CD14-positive monocyte (primary cell): Measurements from ENCODE around the gene SHROOM1. TPM values are rescaled to one million over a fixed set of nuclear protein-coding genes. Genes with fewer than 3 reads are reported as not detected.

Experiments
- DNase-seq, 3 donors: peaks; one replicate each; pipeline ENCODE4 v3.0.0-alpha.2; 2011 to 2022
- H2AFZ ChIP-seq: 2 replicates; pipeline ENCODE4 v1.6.0; 2012; ENCODE audit warnings: mild to moderate bottlenecking, low read depth, low read length, inconsistent platforms; ENCODE audit not compliant: insufficient read depth, poor library complexity, severe bottlenecking
- H3K27ac ChIP-seq, 2 donors: 1 replicate in 1 of 2; 2 replicates in 1 of 2; pipeline ENCODE4 v1.5.1; 2012 to 2013; ENCODE audit warnings: low read length in 2 of 2, control low read depth in 1 of 2, inconsistent platforms in 1 of 2, low read depth in 1 of 2, mild to moderate bottlenecking in 1 of 2
- H3K27me3 ChIP-seq, 2 donors: one replicate each; pipeline versions ENCODE4 v1.6.0 to v1.6.1; 2011 to 2013; ENCODE audit warnings: low read length in 2 of 2; ENCODE audit not compliant: control insufficient read depth in 2 of 2, insufficient read depth in 2 of 2
- H3K36me3 ChIP-seq, 2 donors: replicated peaks in 1 of 2; 1 replicate in 1 of 2; 2 replicates in 1 of 2; pipeline versions ENCODE4 v1.5.1 to v1.6.1; 2012 to 2013; ENCODE audit warnings: low read length in 2 of 2, control low read depth in 1 of 2, inconsistent platforms in 1 of 2, mild to moderate bottlenecking in 1 of 2; ENCODE audit not compliant: insufficient read depth in 2 of 2, control insufficient read depth in 1 of 2
- H3K4me1 ChIP-seq, 2 donors: 1 replicate in 1 of 2; 2 replicates in 1 of 2; pipeline versions ENCODE4 v1.5.1 to v1.6.1; 2012 to 2013; ENCODE audit warnings: low read length in 2 of 2, control low read depth in 1 of 2, inconsistent platforms in 1 of 2, mild to moderate bottlenecking in 1 of 2, moderate library complexity in 1 of 2; ENCODE audit not compliant: insufficient read depth in 2 of 2, control insufficient read depth in 1 of 2
- H3K4me2 ChIP-seq: replicated peaks from 2 replicates; pipeline ENCODE3; 2012; ENCODE audit warnings: low read length, moderate library complexity, mild to moderate bottlenecking; ENCODE audit not compliant: poor library complexity, severe bottlenecking; ENCODE audit errors: extremely low read depth
- H3K4me3 ChIP-seq, 3 experiments: fragments of 200-600 bp in 1 of 3; sonication (generic) in 1 of 3; replicated peaks in 1 of 3; 1 replicate in 2 of 3; 2 replicates in 1 of 3; pipeline ENCODE4 v1.5.1; 2011 to 2013; ENCODE audit warnings: low read length in 3 of 3, mild to moderate bottlenecking in 3 of 3, control low read depth in 2 of 3, low read depth in 2 of 3, inconsistent platforms in 1 of 3, moderate library complexity in 1 of 3
- H3K79me2 ChIP-seq: 2 replicates; pipeline ENCODE4 v1.6.0; 2012; ENCODE audit warnings: mild to moderate bottlenecking, control low read depth, inconsistent platforms, low read length, moderate library complexity; ENCODE audit not compliant: insufficient read depth
- H3K9ac ChIP-seq: 2 replicates; pipeline ENCODE4 v1.6.0; 2017; ENCODE audit warnings: low read length, mild to moderate bottlenecking; ENCODE audit not compliant: insufficient read depth, poor library complexity, severe bottlenecking
- H3K9me3 ChIP-seq, 2 donors: replicated peaks in 1 of 2; 1 replicate in 1 of 2; 2 replicates in 1 of 2; pipeline versions ENCODE4 v1.5.1 to v1.6.1; 2012 to 2013; ENCODE audit warnings: low read length in 2 of 2, control low read depth in 1 of 2; ENCODE audit not compliant: control insufficient read depth in 1 of 2, insufficient read depth in 1 of 2
- H4K20me1 ChIP-seq: 2 replicates; pipeline ENCODE4 v1.6.0; 2012; ENCODE audit warnings: mild to moderate bottlenecking, low read length, control low read depth, moderate library complexity; ENCODE audit not compliant: insufficient read depth
- H3K27ac Mint-ChIP-seq, 7 donors: one replicate each; pipeline ENCODE4 v1.8.0; 2020; ENCODE audit warnings: mild to moderate bottlenecking in 7 of 7, mixed read lengths in 7 of 7, moderate library complexity in 6 of 7, inconsistent platforms in 2 of 7
- H3K27me3 Mint-ChIP-seq, 3 donors: one replicate each; pipeline ENCODE4 v1.8.0; 2021 to 2022; ENCODE audit warnings: low read depth in 3 of 3, mild to moderate bottlenecking in 3 of 3, mixed read lengths in 3 of 3, moderate library complexity in 3 of 3, inconsistent platforms in 1 of 3
- H3K36me3 Mint-ChIP-seq, 2 donors: one replicate each; pipeline ENCODE4 v1.8.0; 2020; ENCODE audit warnings: mixed read lengths in 2 of 2, inconsistent platforms in 1 of 2, mild to moderate bottlenecking in 1 of 2
- H3K4me1 Mint-ChIP-seq: one replicate; pipeline ENCODE4 v1.8.0; 2020; ENCODE audit warnings: mild to moderate bottlenecking, mixed read lengths
- H3K4me3 Mint-ChIP-seq, 2 donors: one replicate each; pipeline ENCODE4 v1.8.0; 2020; ENCODE audit warnings: mild to moderate bottlenecking in 2 of 2, mixed read lengths in 2 of 2, moderate library complexity in 1 of 2
- H3K9me3 Mint-ChIP-seq, 7 donors: one replicate each; pipeline ENCODE4 v1.8.0; 2020 to 2022; ENCODE audit warnings: mixed read lengths in 7 of 7, mild to moderate bottlenecking in 6 of 7, moderate library complexity in 6 of 7, inconsistent platforms in 2 of 7
- CTCF ChIP-seq: fragments of 200-600 bp; IDR thresholded peaks from one replicate; pipeline ENCODE4 v1.8.0; 2022; ENCODE audit warnings: antibody characterized with exemption, mild to moderate bottlenecking
- WGBS: methylation state at CpG from one replicate; pipeline ENCODE4 v1.1.5; 2013; ENCODE audit warnings: missing lambda C conversion rate; ENCODE audit not compliant: insufficient coverage; 5-methylcytosine and 5-hydroxymethylcytosine counted together
- intact Hi-C, 2 donors: fragments of 100-400 bp; cut with micrococcal nuclease; formaldehyde crosslinking; loops; one replicate each; pipeline versions ENCODE4 v1.15.0 to v1.15.1; 2023
- polyA plus RNA-seq, 3 donors: library from polyadenylated mRNA; depleted of rRNA in 1 of 3; unstranded in 2 of 3; stranded (reverse) in 1 of 3; fragments of 300-500 nt in 2 of 3; fragments of >200 nt in 1 of 3; fragmentation: Illumina TruSeq in 2 of 3; gene quantifications; 1 replicate in 2 of 3; 2 replicates in 1 of 3; pipeline ENCODE4 v1.2.3, GENCODE V29; 2012 to 2021

Gene SHROOM1
- polyA plus RNA-seq, 3 donors: 6.4 to 27.0 (median 16.1) TPM

GRCh38 chr5:132814503-132815294, 15.7 kb downstream of the SHROOM1 start:
- no peak for TF ChIP-seq CTCF
- DNase-seq: no peak
- H3K9ac ChIP-seq: no peak overlapping the region
- peaks cover 5 to 27% of the 10 kb centered on the region in 2 donors for H3K4me1 ChIP-seq
- H3K4me3 ChIP-seq: no peak overlapping the region
- peaks cover 20% of the 10 kb centered on the region for H3K4me1 Mint-ChIP-seq
- peak overlapping the region; percentile 51 for H2AFZ ChIP-seq
- H4K20me1 ChIP-seq: no peaks in the 10 kb centered on the region
- 65% methylated on average over 79 of the region's 81 CpGs for WGBS
- no peaks in the 10 kb centered on the region for H3K36me3 ChIP-seq
- H3K9me3 ChIP-seq: peaks cover 4 to 19% of the 10 kb centered on the region in 2 donors
- H3K27ac ChIP-seq: no peak overlapping the region
- H3K36me3 Mint-ChIP-seq: peaks cover 6 to 14% of the 10 kb centered on the region in 2 donors
- no peaks in the 10 kb centered on the region for H3K79me2 ChIP-seq
- intact Hi-C loops: loop anchor here in 1 of 2 donors (10.0 kb wide), 1 partner anchor 310 kb away; no protein-coding TSS in a partner anchor
- peaks cover 71 to 75% (median 72%) of the 10 kb centered on the region in 3 donors for H3K27me3 Mint-ChIP-seq
- H3K27ac Mint-ChIP-seq: no peak overlapping the region
- peak overlapping the region; percentile 57 for H3K4me2 ChIP-seq
- H3K9me3 Mint-ChIP-seq: peaks cover 0 to 26% (median 12%) of the 10 kb centered on the region in 7 donors
- peak overlapping the region; percentile 16 to 87 for H3K4me3 Mint-ChIP-seq
- peaks cover 49 to 82% of the 10 kb centered on the region in 2 donors for H3K27me3 ChIP-seq

DNA sequence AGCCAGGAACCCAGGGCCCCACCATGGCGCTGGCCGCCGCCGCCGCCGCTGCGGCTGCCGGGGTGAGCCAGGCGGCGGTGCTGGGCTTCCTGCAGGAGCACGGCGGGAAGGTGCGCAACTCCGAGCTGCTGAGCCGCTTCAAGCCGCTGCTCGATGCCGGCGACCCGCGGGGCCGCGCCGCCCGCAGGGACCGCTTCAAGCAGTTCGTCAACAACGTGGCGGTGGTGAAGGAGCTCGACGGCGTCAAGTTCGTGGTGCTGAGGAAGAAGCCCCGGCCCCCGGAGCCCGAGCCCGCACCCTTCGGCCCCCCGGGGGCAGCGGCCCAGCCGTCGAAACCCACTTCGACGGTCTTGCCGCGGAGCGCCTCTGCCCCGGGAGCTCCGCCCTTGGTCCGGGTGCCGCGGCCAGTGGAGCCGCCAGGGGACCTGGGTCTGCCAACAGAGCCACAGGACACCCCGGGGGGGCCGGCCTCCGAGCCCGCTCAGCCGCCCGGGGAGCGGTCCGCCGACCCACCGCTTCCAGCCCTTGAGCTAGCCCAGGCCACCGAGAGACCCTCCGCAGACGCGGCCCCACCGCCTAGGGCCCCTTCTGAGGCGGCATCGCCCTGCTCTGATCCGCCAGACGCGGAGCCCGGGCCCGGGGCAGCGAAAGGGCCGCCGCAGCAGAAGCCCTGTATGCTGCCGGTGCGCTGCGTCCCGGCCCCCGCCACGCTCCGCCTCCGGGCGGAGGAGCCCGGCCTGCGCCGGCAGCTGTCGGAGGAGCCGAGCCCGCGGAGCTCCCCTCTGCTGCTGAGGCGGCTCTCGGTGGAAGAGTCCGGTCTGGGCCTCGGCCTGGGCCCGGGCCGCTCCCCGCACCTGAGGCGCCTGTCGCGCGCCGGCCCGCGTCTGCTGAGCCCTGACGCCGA, 16.6 kb downstream of the SHROOM1 start:
- H3K4me3 ChIP-seq: peak overlapping the region in 1 of 3 experiments; percentile 50
- peak overlapping the region; percentile 51 for H2AFZ ChIP-seq
- peak overlapping the region; percentile 8 for H3K9ac ChIP-seq
- H3K27ac ChIP-seq: no peak overlapping the region
- H3K27me3 Mint-ChIP-seq: peaks cover 70 to 75% (median 71%) of the 10 kb centered on the region in 3 donors
- H3K36me3 Mint-ChIP-seq: peaks cover 6 to 14% of the 10 kb centered on the region in 2 donors
- H3K27me3 ChIP-seq: peaks cover 46 to 82% of the 10 kb centered on the region in 2 donors
- H3K9me3 ChIP-seq: peaks cover 4 to 19% of the 10 kb centered on the region in 2 donors
- intact Hi-C loops: loop anchor here in 1 of 2 donors (10.0 kb wide), 1 partner anchor 309 kb away; no protein-coding TSS in a partner anchor
- H3K4me1 ChIP-seq: peaks cover 0 to 23% of the 10 kb centered on the region in 2 donors
- TF ChIP-seq CTCF: no peak
- H3K4me2 ChIP-seq: peak overlapping the region; percentile 57
- no peaks in the 10 kb centered on the region for H3K36me3 ChIP-seq
- WGBS: 10% methylated on average over 110 of the region's 110 CpGs
- H3K79me2 ChIP-seq: no peaks in the 10 kb centered on the region
- DNase-seq: no peak
- H3K4me3 Mint-ChIP-seq: peak overlapping the region in 1 of 2 donors; percentile 65
- peaks cover 0 to 21% (median 9%) of the 10 kb centered on the region in 7 donors for H3K9me3 Mint-ChIP-seq
- no peak overlapping the region for H3K27ac Mint-ChIP-seq
- H4K20me1 ChIP-seq: no peaks in the 10 kb centered on the region
- H3K4me1 Mint-ChIP-seq: peaks cover 14% of the 10 kb centered on the region
